Trophoblast cell (in vitro differentiated cells and primary cell): Measurements from ENCODE around the gene NRDC.

Source experiments
- DNase-seq, 2 donors: peaks; one replicate each; pipeline ENCODE4 v3.0.0-alpha.2; 2016
- H2AFZ ChIP-seq: 2 replicates; pipeline ENCODE4 v1.6.1; 2013; ENCODE audit warnings: low read length, moderate library complexity, mild to moderate bottlenecking; ENCODE audit not compliant: insufficient read depth, poor library complexity
- H2AK5ac ChIP-seq: 2 replicates; pipeline ENCODE4 v1.6.1; 2013; ENCODE audit warnings: mild to moderate bottlenecking, low read length
- H2BK120ac ChIP-seq: 2 replicates; pipeline ENCODE4 v1.6.1; 2013; ENCODE audit warnings: low read length, mild to moderate bottlenecking, moderate library complexity; ENCODE audit not compliant: insufficient read depth, poor library complexity
- H2BK12ac ChIP-seq: 2 replicates; pipeline ENCODE4 v1.6.1; 2013; ENCODE audit warnings: mild to moderate bottlenecking, low read length, moderate library complexity
- H2BK5ac ChIP-seq: 2 replicates; pipeline ENCODE4 v1.6.1; 2013; ENCODE audit warnings: low read length, low read depth, moderate library complexity, mild to moderate bottlenecking; ENCODE audit not compliant: poor library complexity
- H3K14ac ChIP-seq: 2 replicates; pipeline ENCODE4 v1.6.1; 2013; ENCODE audit warnings: mild to moderate bottlenecking, low read length
- H3K18ac ChIP-seq: 2 replicates; pipeline ENCODE4 v1.6.1; 2013; ENCODE audit warnings: mild to moderate bottlenecking, low read length
- H3K23ac ChIP-seq: 2 replicates; pipeline ENCODE4 v1.6.1; 2013; ENCODE audit warnings: low read length
- H3K27ac ChIP-seq: 2 replicates; pipeline ENCODE4 v1.5.1; 2013; ENCODE audit warnings: low read depth, mild to moderate bottlenecking, inconsistent platforms, low read length, moderate library complexity
- H3K27me3 ChIP-seq: 2 replicates; pipeline ENCODE4 v1.6.1; 2013; ENCODE audit warnings: inconsistent platforms, mild to moderate bottlenecking, low read length, moderate library complexity; ENCODE audit not compliant: insufficient read depth
- H3K36me3 ChIP-seq, 2 experiments: 1 replicate in 1 of 2; 2 replicates in 1 of 2; pipeline ENCODE4 v1.6.1; 2013; ENCODE audit warnings: low read length in 2 of 2, mild to moderate bottlenecking in 2 of 2, moderate library complexity in 1 of 2; ENCODE audit not compliant: insufficient read depth in 2 of 2, control insufficient read depth in 1 of 2
- H3K4ac ChIP-seq: 2 replicates; pipeline ENCODE4 v1.6.1; 2013; ENCODE audit warnings: low read depth, mild to moderate bottlenecking, low read length, moderate library complexity
- H3K4me1 ChIP-seq, 2 experiments: 1 replicate in 1 of 2; 2 replicates in 1 of 2; pipeline ENCODE4 v1.6.1; 2013; ENCODE audit warnings: low read length in 2 of 2, mild to moderate bottlenecking in 2 of 2, moderate library complexity in 1 of 2; ENCODE audit not compliant: insufficient read depth in 2 of 2, control insufficient read depth in 1 of 2
- H3K4me2 ChIP-seq: 2 replicates; pipeline ENCODE4 v1.6.1; 2013; ENCODE audit warnings: inconsistent platforms, mild to moderate bottlenecking, low read length, moderate library complexity
- H3K4me3 ChIP-seq: 2 replicates; pipeline ENCODE4 v1.5.1; 2013; ENCODE audit warnings: mild to moderate bottlenecking, low read depth, low read length, inconsistent platforms
- H3K79me1 ChIP-seq: one replicate; pipeline ENCODE4 v1.6.1; 2013; ENCODE audit warnings: low read length
- H3K79me2 ChIP-seq: 2 replicates; pipeline ENCODE4 v1.6.1; 2013; ENCODE audit warnings: low read length, mild to moderate bottlenecking; ENCODE audit not compliant: control insufficient read depth, insufficient read depth, poor library complexity
- H3K9ac ChIP-seq: 2 replicates; pipeline ENCODE4 v1.6.1; 2013; ENCODE audit warnings: mild to moderate bottlenecking, low read length
- H3K9me3 ChIP-seq: 2 replicates; pipeline ENCODE4 v1.6.1; 2013; ENCODE audit warnings: low read depth, mild to moderate bottlenecking, control low read depth, inconsistent platforms, low read length; ENCODE audit not compliant: insufficient read depth
- H4K12ac ChIP-seq: 2 replicates; pipeline ENCODE4 v1.6.1; 2013; ENCODE audit warnings: low read depth, mild to moderate bottlenecking, low read length, moderate library complexity
- H4K8ac ChIP-seq: 2 replicates; pipeline ENCODE4 v1.6.1; 2013; ENCODE audit warnings: low read depth, mild to moderate bottlenecking, low read length, moderate library complexity
- H4K91ac ChIP-seq: one replicate; pipeline ENCODE4 v1.6.1; 2013; ENCODE audit warnings: low read depth, mild to moderate bottlenecking, low read length, moderate library complexity
- WGBS: extraction: QIAGEN DNeasy Blood & Tissue Kit; methylation state at CpG from one replicate; pipeline ENCODE4 v1.1.7; 2013; ENCODE audit warnings: missing lambda C conversion rate; ENCODE audit not compliant: insufficient read length, insufficient coverage; ENCODE audit errors: extremely low coverage; 5-methylcytosine and 5-hydroxymethylcytosine counted together

Gene NRDC

DNA sequence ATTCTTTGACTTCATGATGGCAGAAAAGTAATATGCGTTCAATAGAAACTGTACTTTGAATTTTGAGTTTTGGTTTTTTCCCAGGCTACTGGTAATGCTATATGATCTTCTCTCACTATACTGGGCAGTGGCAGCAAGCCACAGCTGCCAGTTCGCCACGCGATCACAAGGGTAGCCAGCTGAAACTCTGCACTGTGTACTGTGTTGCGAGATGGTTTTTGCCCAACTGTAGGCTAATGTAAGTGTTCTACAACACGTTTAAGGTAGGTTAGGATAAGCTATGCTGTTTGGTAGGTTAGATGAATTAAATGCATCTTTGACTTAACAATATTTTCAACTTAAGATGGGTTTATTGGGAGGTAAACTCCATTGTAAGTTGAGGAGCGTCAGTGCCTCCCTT, 123.1 kb downstream of the NRDC start:
- Histone ChIP-seq H3K23ac (no peak overlapping the region), H2BK12ac (no peak overlapping the region), H2AFZ (no peak overlapping the region), H3K79me2 (no peaks in the 10 kb centered on the region), H3K79me1 (no peaks in the 10 kb centered on the region), H4K91ac (no peak overlapping the region), H3K14ac (no peak overlapping the region), H3K9me3 (no peaks in the 10 kb centered on the region), H3K9ac (no peak overlapping the region), H3K4ac (no peak overlapping the region), H3K27me3 (no peaks in the 10 kb centered on the region), H3K36me3 (peaks cover 2 to 15% of the 10 kb centered on the region in 2 experiments), H3K4me2 (no peak overlapping the region), H3K18ac (no peak overlapping the region), H4K8ac (no peak overlapping the region), H3K4me3 (no peak overlapping the region), H3K4me1 (peaks cover 0 to 2% of the 10 kb centered on the region in 2 experiments), H4K12ac (no peak overlapping the region), H2BK5ac (no peak overlapping the region), H2AK5ac (no peak overlapping the region), H3K27ac (no peak overlapping the region), H2BK120ac (no peak overlapping the region)
- no peak for DNase-seq
- WGBS, result no CpG with 5 or more reads among the region's 7 CpGs

DNA sequence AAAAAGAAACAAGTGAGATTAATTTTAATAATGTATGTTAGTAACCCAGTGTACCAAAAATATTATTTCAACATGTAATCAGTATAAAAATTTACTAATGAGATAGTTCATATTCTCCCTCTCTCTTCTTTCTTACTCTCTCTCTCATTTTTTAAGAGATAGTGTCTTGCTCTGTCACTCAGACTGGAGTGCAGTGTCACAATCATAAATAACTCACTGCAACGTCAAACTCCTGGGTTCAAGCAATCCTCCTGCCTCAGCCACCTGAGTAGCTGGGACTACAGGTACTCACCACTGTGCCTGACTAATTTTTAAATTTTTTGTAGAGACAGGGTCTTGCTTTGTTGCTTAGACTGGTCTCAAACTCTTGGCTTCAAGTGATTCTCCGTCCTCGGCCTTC, 123.9 kb downstream of the NRDC start:
- H3K23ac ChIP-seq, result no peak overlapping the region
- no peaks in the 10 kb centered on the region for H3K79me2 ChIP-seq
- no peaks in the 10 kb centered on the region for H3K9me3 ChIP-seq
- H3K36me3 ChIP-seq, result peaks cover 2 to 15% of the 10 kb centered on the region in 2 experiments
- no peak overlapping the region for H3K4ac ChIP-seq
- no peak overlapping the region for H3K9ac ChIP-seq
- no peak overlapping the region for H3K27ac ChIP-seq
- no CpG with 5 or more reads among the region's 3 CpGs for WGBS
- no peak overlapping the region for H3K4me3 ChIP-seq
- H2BK120ac ChIP-seq, result no peak overlapping the region
- H4K12ac ChIP-seq, result no peak overlapping the region
- H3K14ac ChIP-seq, result no peak overlapping the region
- no peaks in the 10 kb centered on the region for H3K79me1 ChIP-seq
- no peak overlapping the region for H2BK12ac ChIP-seq
- H4K91ac ChIP-seq, result no peak overlapping the region
- no peak overlapping the region for H2AK5ac ChIP-seq
- H2AFZ ChIP-seq, result no peak overlapping the region
- H3K4me1 ChIP-seq, result no peaks in the 10 kb centered on the region
- H3K18ac ChIP-seq, result no peak overlapping the region
- H4K8ac ChIP-seq, result no peak overlapping the region
- DNase-seq, result no peak
- no peak overlapping the region for H2BK5ac ChIP-seq
- no peaks in the 10 kb centered on the region for H3K27me3 ChIP-seq
- no peak overlapping the region for H3K4me2 ChIP-seq

- Histone ChIP-seq H2BK5ac (no peak overlapping the region), H4K12ac (no peak overlapping the region), H3K27ac (no peak overlapping the region), H3K9me3 (no peaks in the 10 kb centered on the region), H3K14ac (no peak overlapping the region), H4K8ac (no peak overlapping the region), H3K18ac (no peak overlapping the region), H2AK5ac (no peak overlapping the region), H3K23ac (no peak overlapping the region), H3K9ac (no peak overlapping the region), H2BK12ac (no peak overlapping the region), H2AFZ (no peak overlapping the region), H3K4me2 (no peak overlapping the region), H3K4ac (no peak overlapping the region), H3K4me3 (no peak overlapping the region), H3K36me3 (peaks cover 3 to 15% of the 10 kb centered on the region in 2 experiments), H3K79me2 (no peaks in the 10 kb centered on the region), H3K27me3 (no peaks in the 10 kb centered on the region), H4K91ac (no peak overlapping the region), H2BK120ac (no peak overlapping the region), H3K4me1 (no peaks in the 10 kb centered on the region), H3K79me1 (no peaks in the 10 kb centered on the region)
- no peak for DNase-seq
Measured at GRCh38 chr1:51753969-51754368, 124.6 kb downstream of the NRDC start.

DNA sequence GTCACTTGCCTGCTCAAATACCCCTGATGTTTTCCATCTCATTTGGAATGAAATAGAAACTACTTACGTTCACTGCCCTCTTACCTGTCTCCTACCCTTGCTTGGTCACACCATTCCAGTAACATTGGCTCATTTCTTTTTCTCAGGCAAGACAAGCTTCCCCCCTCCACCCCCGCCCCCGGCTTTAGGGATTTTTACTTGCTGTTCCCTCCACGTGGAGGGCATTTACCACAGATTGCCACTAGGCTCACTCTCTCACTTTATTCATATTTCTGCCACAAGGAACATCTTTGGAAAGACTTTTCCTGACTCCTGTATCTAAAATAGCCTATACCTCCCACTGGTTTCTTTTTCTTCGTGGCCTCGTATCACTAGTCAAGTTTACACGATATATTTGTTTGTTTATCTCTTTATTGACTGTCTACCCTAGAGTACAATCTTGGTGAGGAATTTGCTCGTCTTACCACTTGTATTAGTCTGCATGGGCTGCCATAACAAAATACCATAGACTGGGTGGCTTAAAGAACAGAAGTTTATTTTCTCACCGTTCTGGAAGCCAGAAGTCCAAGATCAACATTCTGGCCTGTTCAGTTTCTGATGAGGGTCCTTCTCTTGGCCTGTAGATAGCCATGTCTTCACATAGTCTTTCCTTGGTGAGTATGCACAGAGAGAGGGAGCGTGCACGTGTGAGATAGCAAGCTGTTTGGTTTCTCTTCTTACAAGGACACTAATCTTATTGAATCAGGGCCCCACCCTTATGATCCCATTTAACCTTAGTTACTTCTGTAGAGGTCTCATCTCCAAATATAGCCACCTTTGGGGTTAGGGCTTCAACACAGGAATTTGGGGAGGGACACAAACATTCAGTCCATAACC, 126.2 kb downstream of the NRDC start:
- Histone ChIP-seq H2BK120ac (no peak overlapping the region), H3K4me1 (no peaks in the 10 kb centered on the region), H3K4me2 (no peak overlapping the region), H3K36me3 (peaks cover 7 to 19% of the 10 kb centered on the region in 2 experiments), H4K91ac (no peak overlapping the region), H2BK5ac (no peak overlapping the region), H3K27me3 (no peaks in the 10 kb centered on the region), H4K12ac (no peak overlapping the region), H2AFZ (no peak overlapping the region), H3K18ac (no peak overlapping the region), H2BK12ac (no peak overlapping the region), H3K4me3 (no peak overlapping the region), H3K79me1 (no peaks in the 10 kb centered on the region), H3K14ac (no peak overlapping the region), H3K27ac (no peak overlapping the region), H3K4ac (no peak overlapping the region), H3K23ac (no peak overlapping the region), H2AK5ac (no peak overlapping the region), H3K9me3 (no peaks in the 10 kb centered on the region), H4K8ac (no peak overlapping the region), H3K79me2 (no peaks in the 10 kb centered on the region), H3K9ac (no peak overlapping the region)
- DNase-seq, result no peak
- WGBS, result no CpG with 5 or more reads among the region's 11 CpGs
